ENCODE data around the gene VSTM2L.

VSTM2L gene

DNA sequence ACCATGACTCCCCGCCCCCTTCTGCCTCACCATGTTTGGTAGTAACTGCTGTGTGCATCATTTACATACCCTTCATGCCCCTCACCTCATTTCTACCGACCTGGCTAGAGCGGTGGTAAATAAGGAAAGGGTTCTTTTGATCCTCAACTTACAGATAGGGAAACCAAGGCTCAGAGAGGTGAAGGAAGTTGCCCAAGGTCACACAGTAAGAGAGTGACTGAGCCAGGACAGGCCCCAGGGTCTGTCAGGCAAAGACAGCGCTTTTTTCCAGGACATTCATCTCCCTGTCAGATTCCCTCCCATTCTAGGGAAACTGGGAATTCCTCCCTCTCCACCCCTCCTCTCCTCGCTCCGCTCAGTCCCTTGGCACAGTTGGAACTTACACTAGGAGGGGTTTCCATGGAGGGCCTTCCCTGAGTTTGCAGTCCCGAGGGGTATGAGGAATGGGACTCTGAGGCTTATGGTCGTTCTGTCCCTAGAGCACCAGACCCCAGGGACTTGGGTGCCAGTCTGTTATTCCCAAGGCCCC is 2.0 kb downstream of the VSTM2L start:
- ATAC-seq (no peak), DNase-seq (ENCODE audit: low spot score in 2 of 2) (no peak)
- Mint-ChIP-seq H3K4me1 (peaks cover 22% of the 10 kb centered on the region), H3K9me3 (no peaks in the 10 kb centered on the region), H3K27ac (no peak overlapping the region), H3K4me3 (no peak overlapping the region), H3K36me3 (no peaks in the 10 kb centered on the region)

DNA sequence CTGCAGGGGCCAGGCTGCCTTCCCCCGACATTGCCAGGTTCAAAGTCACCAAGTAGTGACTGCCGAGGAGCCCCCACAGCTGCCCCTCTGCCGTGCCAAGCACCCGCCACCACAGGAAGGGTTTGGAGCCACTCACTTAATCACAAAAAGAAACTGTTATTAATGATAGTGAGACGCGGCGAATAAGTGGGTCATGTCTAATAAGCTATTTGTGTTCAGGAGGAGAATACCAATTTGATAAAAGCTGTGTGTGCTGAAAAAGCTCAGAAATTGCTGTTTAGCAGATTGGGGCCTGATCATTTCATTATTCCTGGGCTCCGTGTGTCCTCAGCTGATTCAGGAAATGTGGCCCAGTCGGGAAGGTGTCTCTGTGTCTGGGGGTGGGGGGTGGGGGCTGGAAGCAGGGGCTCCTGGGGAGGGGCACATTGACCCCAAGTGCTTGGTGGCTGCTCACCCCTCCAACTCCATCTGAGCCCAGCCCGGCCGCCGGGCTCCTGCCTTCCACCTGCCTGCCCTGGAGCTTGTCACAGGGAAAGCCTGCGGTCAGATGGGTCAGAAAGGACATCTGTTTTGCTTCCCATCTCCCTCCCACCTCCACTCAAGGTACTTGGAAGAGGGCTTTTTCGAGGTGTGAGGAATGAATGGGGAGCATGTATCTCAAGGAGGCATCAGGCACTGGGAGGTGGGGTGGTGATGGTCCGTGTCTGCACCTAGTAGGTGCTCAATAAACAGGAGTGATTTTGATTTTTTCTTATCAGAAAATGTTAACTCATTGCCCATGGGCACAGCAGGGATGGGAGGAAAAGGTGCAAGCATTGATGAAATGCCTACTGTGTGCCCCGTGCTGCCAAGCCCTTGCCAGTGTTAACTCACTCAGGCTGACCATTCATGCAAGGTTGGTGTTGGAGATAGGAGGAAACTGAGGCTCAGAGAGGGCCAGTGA is 3.0 kb downstream of the VSTM2L start:
- H3K4me1 Mint-ChIP-seq: peaks cover 21% of the 10 kb centered on the region
- H3K27ac Mint-ChIP-seq: no peak overlapping the region
- H3K9me3 Mint-ChIP-seq: no peaks in the 10 kb centered on the region
- DNase-seq (ENCODE audit: low spot score in 2 of 2): no peak
- no peaks in the 10 kb centered on the region for H3K36me3 Mint-ChIP-seq
- H3K4me3 Mint-ChIP-seq: no peak overlapping the region
- ATAC-seq: no peak

DNA sequence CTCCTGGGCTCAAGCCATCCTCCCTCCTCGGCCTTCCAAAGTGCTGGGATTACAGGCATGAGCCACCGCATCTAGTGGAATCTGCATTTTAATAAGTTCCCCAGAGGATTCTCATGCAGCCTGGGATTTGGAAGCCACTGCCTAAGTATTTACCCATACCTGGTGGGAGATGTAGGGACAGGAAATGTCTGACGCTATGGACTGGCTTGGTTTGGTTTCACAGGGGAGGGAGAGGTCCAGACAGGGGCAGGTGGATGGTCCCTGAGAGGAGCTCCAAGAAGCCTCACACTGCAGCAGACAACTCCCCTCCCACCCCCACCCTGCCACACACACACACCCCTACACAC is 4.4 kb downstream of the VSTM2L start:
- no peaks in the 10 kb centered on the region for H3K9me3 Mint-ChIP-seq
- ATAC-seq (no peak), DNase-seq (ENCODE audit: low spot score in 2 of 2) (no peak)
- no peaks in the 10 kb centered on the region for H3K36me3 Mint-ChIP-seq
- no peak overlapping the region for H3K27ac Mint-ChIP-seq
- no peak overlapping the region for H3K4me3 Mint-ChIP-seq
- peaks cover 19% of the 10 kb centered on the region for H3K4me1 Mint-ChIP-seq

DNA sequence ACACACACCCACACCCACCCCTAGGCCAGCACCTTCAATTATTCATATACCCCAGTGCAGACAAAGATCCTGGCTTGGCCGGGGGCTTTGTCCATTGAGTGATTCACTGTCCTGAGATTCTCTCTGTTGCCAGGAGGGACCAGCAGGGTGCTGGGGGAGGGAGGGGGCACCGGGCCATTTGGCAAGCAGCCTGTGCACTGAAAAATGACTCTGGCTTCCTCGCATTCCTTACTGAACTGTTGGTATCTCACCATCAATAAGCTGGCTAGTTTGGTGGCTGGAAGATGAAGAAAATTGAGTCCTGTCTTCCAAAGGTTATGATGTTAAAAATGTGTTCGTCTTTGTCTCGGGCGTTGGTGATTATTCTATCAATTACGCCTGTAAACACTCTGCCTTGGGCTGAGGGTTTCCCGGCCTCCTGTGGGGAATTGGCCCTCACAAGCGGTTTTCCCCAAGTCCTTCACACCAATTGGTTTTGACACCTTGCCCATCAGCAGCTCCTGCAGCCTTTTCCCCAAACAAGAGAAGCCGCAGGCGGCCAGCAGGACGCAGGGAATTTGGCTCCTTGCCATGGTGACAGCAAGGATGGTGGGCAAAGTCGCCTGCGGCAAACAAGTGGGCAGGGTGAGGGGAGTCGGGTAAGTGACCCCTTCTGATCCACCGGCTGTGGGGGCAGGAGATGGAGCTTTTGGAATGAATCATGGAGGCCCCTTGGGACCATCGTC is 4.9 kb downstream of the VSTM2L start:
- no peak for ATAC-seq
- no peak for DNase-seq (ENCODE audit: low spot score in 2 of 2)
- no peaks in the 10 kb centered on the region for H3K36me3 Mint-ChIP-seq
- H3K4me3 Mint-ChIP-seq: no peak overlapping the region
- no peaks in the 10 kb centered on the region for H3K9me3 Mint-ChIP-seq
- H3K27ac Mint-ChIP-seq: no peak overlapping the region
- peaks cover 23% of the 10 kb centered on the region for H3K4me1 Mint-ChIP-seq

DNA sequence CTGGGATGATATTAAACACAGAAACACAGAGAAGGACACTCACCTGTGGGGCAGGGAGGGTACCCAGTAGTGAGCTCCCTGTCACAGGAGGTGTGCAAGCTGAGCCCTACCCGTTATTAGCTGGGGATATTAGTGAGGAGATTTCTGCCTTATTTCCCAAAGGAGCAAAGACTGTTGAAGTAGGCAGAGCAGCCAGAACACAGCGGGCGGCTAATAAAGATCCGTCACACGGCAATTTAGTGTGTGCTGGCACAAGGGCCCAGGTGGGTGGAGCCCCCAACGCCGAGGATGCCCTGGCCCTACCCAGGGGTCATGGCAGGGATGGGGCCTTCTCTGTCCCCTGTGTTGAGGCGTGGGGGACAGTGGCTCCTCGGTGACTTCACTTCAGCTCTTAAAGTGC is 8.3 kb downstream of the VSTM2L start:
- Mint-ChIP-seq H3K4me3 (no peak overlapping the region), H3K27ac (no peak overlapping the region), H3K36me3 (no peaks in the 10 kb centered on the region), H3K9me3 (no peaks in the 10 kb centered on the region), H3K4me1 (peaks cover 34% of the 10 kb centered on the region)
- no peak for DNase-seq (ENCODE audit: low spot score in 2 of 2)
- no peak for ATAC-seq

DNA sequence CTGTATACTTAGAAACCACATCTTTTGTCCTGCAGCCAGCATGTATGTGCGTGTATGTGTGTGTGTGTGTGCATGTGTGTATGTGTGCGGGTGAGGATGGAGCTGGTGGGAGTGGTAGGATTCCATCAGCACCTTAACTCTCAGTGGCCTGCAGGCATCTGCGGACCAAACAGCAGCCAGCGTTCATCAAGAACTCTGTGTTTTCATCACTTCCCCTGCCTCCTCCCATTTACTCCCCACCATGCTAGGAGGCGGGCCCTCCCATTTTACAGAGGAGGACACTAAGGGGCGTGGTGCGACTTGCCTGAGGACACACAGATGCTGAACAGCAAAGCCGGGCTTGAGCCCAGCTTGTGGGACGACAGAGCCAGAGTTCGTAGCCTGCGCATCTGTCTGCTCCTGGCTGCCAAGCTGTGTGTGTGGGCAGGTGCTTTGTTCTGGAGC is 8.9 kb downstream of the VSTM2L start:
- no peaks in the 10 kb centered on the region for H3K36me3 Mint-ChIP-seq
- no peak overlapping the region for H3K4me3 Mint-ChIP-seq
- DNase-seq (ENCODE audit: low spot score in 2 of 2) (no peak), ATAC-seq (peak; percentile 45)
- no peak overlapping the region for H3K27ac Mint-ChIP-seq
- H3K4me1 Mint-ChIP-seq: peaks cover 34% of the 10 kb centered on the region
- no peaks in the 10 kb centered on the region for H3K9me3 Mint-ChIP-seq

DNA sequence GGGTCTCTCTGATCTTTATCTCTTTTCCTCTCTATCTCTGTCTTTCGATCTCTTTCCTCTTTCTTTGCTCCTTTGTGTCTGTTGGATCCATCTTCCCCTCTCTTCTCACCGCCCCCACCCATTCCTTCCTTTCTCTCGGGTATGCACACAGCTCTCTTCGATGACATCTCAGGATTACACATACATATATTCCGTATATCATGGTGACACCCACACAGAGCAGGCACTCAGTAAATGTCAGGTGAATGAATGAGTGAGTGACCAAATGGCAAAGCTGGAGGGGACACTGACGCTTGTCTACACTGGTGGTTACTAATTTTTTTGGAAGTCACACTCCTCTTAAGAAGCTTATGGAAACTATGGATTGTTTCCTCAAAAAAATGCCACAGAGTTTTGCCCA is 9.9 kb downstream of the VSTM2L start:
- H3K36me3 Mint-ChIP-seq: no peaks in the 10 kb centered on the region
- H3K4me3 Mint-ChIP-seq: no peak overlapping the region
- peaks cover 34% of the 10 kb centered on the region for H3K4me1 Mint-ChIP-seq
- H3K27ac Mint-ChIP-seq: no peak overlapping the region
- no peak for DNase-seq (ENCODE audit: low spot score in 2 of 2)
- peak; percentile 44 for ATAC-seq
- H3K9me3 Mint-ChIP-seq: no peaks in the 10 kb centered on the region

DNA sequence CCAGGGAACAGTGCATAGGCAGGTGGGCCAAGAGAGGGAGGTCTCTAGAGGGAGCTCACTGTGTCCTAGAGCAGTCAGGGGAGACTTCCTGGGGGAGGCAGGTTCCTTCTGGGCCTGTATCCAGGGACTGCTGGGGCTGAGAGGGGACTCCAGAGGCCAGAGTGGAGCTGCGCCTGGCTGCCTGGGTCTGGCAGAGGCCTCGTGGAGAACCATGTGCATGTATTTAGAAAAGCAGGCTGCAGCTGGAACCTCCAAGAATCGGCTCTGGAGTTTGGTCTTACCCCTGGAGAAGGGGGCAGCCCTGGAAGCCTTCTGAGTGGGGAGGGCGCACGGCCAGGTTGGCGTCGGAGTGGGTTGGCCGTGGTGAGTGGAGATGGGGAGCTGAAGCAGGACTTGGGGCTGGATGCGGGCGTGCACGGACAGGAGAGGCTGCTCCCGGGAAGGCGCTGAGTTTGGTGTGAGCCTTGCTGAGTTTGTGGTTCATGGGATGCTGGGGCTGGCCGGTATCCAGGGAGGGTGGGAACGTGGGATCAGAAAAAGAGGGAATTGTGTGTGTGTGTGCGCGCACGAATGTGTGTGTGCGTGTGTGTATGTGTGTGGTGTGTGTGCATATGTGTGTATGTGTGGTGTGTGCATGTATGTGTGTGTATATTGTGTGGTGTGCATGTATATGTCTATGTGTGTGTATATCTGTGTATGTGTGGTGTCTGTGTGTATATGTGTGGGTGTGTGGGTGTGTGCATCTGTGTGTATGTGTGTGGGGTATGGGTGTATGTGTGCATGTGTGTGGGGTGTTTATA is 10.8 kb downstream of the VSTM2L start:
- Mint-ChIP-seq H3K9me3 (no peaks in the 10 kb centered on the region), H3K4me3 (no peak overlapping the region), H3K36me3 (no peaks in the 10 kb centered on the region), H3K4me1 (peaks cover 34% of the 10 kb centered on the region), H3K27ac (no peak overlapping the region)
- DNase-seq (ENCODE audit: low spot score in 2 of 2): no peak
- ATAC-seq: no peak

DNA sequence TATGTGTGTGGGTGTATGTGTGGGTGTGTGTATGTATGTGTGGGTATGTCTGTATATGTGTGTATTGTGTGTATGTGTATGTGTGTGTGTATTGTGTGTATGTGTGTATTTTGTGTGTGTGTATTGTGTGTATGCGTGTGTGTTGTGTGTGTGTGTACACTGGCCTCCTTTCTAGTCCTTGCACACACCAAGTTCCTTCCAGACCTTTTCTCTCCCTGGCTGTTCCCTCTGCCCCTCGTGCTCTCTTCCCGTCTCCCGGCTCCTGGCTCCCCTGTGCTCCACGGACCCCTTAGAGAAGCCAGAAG is 11.4 kb downstream of the VSTM2L start:
- ATAC-seq (no peak), DNase-seq (ENCODE audit: low spot score in 2 of 2) (no peak)
- H3K36me3 Mint-ChIP-seq: no peaks in the 10 kb centered on the region
- no peaks in the 10 kb centered on the region for H3K9me3 Mint-ChIP-seq
- H3K4me1 Mint-ChIP-seq: peaks cover 34% of the 10 kb centered on the region
- peak overlapping the region; percentile 87 for H3K27ac Mint-ChIP-seq
- H3K4me3 Mint-ChIP-seq: peak overlapping the region; percentile 56

DNA sequence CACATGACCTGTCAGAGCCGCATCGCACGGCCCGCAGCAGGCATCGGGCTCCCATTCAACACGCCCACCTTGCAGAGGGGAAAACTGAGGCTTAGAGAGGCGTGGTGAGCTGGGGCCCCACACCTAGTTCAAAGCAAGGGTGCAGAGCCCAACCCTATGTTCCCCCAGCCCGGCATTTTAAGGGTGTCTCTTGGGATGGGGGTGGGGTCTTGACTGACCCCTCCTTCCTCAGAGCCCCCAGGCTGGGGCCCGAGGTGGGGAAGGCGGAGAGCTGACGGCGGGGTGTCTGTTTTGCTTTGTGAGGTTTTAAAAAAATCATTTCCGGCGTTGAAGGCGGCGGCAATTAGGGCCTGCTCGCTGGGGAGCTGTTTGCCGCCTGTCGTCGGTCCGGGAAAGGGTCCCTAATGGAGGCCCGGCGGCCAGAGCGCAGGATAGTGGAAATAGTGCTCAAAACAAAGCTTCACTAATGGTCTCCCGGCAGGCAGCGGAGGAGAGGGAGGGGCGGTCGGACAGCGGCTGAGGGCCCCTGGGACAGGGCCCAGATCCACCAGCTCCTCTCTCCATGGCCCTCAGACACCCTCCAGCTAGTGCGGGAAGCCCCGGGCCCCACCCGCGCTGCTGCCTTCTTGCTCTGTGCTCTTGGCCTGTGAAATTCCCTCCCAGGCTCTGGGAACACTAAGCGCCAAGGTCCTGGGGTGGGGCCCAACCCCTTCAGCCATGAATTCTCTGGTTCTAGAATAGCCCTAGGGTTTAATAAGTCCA is 11.9 kb downstream of the VSTM2L start:
- ATAC-seq: peak; percentile 5
- H3K27ac Mint-ChIP-seq: peak overlapping the region; percentile 87
- H3K4me1 Mint-ChIP-seq: peaks cover 34% of the 10 kb centered on the region
- DNase-seq (ENCODE audit: low spot score in 2 of 2): peak in 1 of 2 donors; percentile 62
- H3K4me3 Mint-ChIP-seq: peak overlapping the region; percentile 56
- no peaks in the 10 kb centered on the region for H3K36me3 Mint-ChIP-seq
- H3K9me3 Mint-ChIP-seq: no peaks in the 10 kb centered on the region

DNA sequence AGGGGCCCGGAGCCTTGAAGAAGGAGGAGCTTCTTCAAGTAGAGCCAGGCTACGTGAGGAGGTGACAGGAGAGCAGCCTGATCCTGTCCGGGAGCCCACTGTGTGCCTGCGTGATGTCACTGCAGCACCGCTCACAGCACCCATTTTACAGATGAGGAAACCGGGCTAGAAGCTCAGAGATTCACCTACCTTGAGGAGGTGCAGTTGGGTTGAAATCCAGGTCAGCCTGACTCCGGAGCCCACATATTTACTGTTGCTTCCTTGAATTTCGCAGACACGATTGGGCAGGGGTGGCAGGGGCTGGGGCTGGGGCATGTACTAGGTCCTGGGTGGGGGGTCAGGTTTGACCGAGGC is 12.5 kb downstream of the VSTM2L start:
- DNase-seq (ENCODE audit: low spot score in 2 of 2): no peak
- no peak for ATAC-seq
- Mint-ChIP-seq H3K27ac (peak overlapping the region; percentile 62), H3K36me3 (no peaks in the 10 kb centered on the region), H3K4me1 (peaks cover 38% of the 10 kb centered on the region), H3K4me3 (no peak overlapping the region), H3K9me3 (no peaks in the 10 kb centered on the region)

DNA sequence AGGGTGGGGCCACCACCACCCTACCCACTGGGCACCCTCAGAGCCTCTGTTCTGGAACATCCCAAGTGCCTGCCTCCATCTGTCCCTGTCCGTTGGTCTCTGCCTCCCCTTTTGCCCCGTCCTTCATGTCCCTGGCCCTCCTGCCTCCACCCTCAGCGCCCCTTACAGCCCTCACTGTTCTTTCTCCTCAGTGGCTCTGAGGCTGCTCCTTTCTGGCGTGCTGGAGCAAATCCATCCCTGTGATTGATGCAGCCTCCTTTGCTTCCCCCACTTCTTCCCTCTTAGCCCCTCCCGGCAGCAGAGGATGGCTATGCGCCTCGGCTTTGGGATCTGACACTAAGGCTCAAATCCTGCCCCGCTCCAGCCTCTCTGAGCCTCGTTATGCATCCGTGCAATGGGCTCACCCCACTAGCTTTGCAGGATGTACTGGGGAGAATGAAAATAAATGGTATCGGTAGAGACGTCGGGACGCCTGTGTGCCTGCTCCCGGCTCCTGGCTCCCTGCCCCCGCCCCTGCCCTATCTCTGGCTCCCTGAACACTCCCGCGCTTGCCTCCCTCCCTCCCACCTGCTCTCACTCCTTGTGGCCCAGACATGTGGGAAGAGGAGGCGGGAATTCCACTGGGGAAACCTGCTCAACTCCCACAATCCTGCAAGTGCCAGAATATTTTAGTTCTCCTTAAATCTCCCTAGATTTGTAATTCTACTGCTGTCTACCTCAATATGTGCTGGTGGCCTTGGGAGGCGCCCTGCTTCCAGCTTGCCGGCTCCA is 13.1 kb downstream of the VSTM2L start:
- DNase-seq (ENCODE audit: low spot score in 2 of 2) (no peak), ATAC-seq (no peak)
- H3K36me3 Mint-ChIP-seq: no peaks in the 10 kb centered on the region
- peak overlapping the region; percentile 62 for H3K27ac Mint-ChIP-seq
- H3K4me3 Mint-ChIP-seq: no peak overlapping the region
- H3K4me1 Mint-ChIP-seq: peaks cover 44% of the 10 kb centered on the region
- H3K9me3 Mint-ChIP-seq: no peaks in the 10 kb centered on the region

DNA sequence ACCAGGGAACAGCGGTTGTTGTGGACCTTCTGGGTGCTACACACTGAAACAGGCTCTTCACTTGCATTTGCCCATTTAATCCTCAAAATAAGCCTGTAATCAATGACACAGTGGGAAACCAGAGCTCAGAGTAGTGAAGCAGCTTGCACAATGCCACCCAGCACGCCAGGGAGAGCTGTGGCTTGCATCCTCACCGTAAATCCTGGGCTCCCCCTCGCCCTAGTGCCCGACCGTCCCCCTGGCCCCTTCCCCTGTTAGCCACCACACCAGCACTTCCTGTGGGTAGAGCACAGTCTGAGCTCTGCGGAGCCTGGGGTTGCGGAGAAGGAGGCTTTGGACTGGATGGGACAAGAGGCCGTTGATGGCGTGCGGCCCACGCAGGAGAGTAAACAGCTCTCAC is 14.5 kb downstream of the VSTM2L start:
- DNase-seq (ENCODE audit: low spot score in 2 of 2) (no peak), ATAC-seq (no peak)
- no peaks in the 10 kb centered on the region for H3K36me3 Mint-ChIP-seq
- H3K4me1 Mint-ChIP-seq: peaks cover 48% of the 10 kb centered on the region
- H3K4me3 Mint-ChIP-seq: no peak overlapping the region
- no peak overlapping the region for H3K27ac Mint-ChIP-seq
- H3K9me3 Mint-ChIP-seq: no peaks in the 10 kb centered on the region

DNA sequence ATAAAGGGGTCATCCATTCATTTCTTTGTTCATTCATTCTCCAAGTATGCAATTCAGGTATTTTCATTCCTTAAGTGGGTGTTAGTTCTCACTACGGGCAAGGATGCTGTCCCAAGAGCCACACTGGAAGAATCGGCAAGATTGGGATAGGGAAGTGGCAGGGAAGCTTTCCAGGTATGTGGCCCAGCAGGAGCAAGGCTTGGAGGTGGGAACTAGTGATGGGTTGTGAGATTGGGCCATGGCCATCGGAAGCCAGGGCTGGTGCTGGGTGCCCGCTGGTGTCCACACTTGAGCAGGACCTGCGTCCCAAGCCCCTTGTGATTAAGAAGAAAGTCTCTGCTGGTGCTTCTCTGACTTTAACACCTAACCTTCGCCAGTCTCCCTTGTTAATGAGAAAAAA is 15.1 kb downstream of the VSTM2L start:
- DNase-seq (ENCODE audit: low spot score in 2 of 2): no peak
- Mint-ChIP-seq H3K9me3 (no peaks in the 10 kb centered on the region), H3K4me3 (no peak overlapping the region), H3K27ac (no peak overlapping the region), H3K36me3 (no peaks in the 10 kb centered on the region), H3K4me1 (peaks cover 46% of the 10 kb centered on the region)
- no peak for ATAC-seq

Measured in stimulated activated effector memory CD8-positive, alpha-beta T cell treated with anti-CD3 and anti-CD28 coated beads, Interleukin-12 subunit alpha, Interleukin-12 subunit beta, amount 100 ng/mL, for 72 hours (primary cell).